GOT3 (cell line): ENCODE measurements around the gene TGFBR3.

Experiments
- DNase-seq: peaks from one replicate; lab custom pipeline; 2025; ENCODE audit warnings: mixed read lengths; lab: John Stamatoyannopoulos, UW

TGFBR3 gene

DNA sequence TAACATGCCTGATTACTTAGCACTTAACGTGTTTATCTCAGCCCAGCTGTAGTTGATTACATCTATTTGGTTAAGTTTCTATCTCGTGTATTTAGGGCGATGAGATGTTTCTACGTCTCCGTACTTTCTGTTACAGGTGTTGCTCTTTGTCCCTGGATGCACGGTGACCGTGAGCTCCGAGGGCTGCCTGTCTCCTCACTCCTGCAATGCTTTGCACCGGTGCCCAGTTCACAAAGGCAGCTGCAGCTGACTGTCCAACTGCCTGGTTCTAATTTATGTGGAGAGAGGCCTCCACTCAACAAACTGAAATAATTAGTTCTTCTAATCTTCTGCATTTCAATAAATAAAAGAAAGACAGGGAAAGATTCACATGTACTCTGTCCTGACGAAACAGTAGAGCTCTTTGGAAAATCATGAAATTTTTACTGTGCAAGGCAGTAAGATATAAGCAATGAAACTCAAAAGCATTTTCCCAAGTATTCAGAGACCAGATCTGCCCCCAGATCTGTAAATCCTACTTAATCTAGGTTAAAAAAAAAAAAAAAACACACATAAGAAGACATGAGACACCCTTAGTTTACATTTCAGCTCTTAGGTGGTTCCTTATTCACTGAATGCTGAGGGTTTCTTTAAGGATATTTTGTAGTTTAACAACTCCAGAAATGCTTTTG lies 108.2 kb downstream of the TGFBR3 start:
- DNase-seq = no peak

DNA sequence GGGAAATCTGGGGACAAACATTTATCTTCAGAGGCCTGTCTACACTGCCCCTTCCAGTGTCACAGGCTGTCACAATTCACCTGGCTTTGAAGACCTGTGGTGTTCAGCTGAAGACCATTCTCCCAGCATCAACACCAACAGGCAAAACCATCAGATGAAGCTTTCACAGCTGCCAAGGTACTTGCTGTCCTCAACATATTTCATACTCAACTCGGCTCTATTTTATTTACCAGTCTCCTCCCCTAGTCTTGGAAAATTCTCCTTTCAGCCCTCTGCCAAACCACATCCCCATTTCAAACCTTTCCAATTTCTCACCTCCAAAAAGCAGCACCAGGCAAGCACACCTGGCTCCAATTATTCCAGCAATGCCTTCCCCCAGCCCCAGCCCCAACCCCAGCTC lies 108.8 kb downstream of the TGFBR3 start:
- no peak for DNase-seq

GRCh38 chr1:91776068-91776794 lies 109.7 kb downstream of the TGFBR3 start:
- DNase-seq = no peak

- DNase-seq = no peak
Measured at GRCh38 chr1:91775227-91775626, 110.7 kb downstream of the TGFBR3 start.

DNA sequence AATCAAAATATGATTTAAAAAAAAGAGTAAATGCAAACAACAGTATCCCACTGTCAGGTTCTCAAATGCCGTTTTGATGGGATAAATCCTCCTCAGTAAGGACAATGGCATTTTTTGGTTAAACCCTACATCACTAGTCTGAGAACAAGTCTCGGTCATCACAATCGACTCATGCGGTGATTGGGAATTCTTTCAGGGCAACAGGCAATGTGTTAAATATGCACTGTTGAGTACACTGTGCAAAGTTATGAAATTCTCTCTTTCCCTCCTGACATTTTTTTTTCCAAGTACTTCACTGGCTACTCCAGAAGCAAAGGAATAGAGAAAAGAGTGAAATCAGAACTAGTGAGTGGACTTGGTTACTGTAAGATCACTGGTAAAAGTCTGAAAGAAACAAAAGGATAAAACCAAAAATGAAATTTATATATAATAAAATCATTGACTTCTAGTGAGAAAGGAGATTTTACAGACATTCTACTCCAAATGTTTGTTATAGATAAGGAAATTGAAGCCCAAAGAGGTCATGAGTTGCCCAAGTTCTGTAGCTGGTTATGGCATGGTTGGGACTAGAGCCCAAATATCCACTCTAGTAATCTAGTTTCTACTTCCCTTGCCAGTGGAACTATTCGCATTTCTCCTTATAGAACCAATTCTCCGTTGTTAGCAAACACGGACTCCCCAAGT lies 111.3 kb downstream of the TGFBR3 start:
- no peak for DNase-seq

- DNase-seq = no peak
Measured at GRCh38 chr1:91771717-91772116, 114.2 kb downstream of the TGFBR3 start.

- no peak for DNase-seq
Measured at GRCh38 chr1:91770667-91771268, 115.2 kb downstream of the TGFBR3 start.

DNA sequence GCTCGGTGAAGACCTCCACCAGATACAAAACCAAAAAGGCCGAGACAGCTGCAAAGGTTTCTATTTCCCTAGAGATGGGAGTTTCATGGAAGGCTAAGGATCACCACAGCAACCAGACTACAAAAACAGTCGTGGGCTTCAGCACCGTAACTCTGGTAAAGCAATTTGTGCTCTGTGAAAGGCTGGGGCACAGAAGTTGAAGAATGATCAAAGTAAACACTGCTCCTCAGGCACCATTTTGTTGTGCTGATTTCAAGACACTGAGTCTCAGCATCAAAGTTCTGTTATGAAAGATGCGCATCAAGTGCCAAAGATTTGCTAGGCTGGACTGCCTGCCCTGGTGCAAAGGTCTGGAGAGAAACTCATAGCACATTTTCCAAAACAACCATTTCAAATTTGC lies 116.2 kb downstream of the TGFBR3 start:
- DNase-seq = no peak

DNA sequence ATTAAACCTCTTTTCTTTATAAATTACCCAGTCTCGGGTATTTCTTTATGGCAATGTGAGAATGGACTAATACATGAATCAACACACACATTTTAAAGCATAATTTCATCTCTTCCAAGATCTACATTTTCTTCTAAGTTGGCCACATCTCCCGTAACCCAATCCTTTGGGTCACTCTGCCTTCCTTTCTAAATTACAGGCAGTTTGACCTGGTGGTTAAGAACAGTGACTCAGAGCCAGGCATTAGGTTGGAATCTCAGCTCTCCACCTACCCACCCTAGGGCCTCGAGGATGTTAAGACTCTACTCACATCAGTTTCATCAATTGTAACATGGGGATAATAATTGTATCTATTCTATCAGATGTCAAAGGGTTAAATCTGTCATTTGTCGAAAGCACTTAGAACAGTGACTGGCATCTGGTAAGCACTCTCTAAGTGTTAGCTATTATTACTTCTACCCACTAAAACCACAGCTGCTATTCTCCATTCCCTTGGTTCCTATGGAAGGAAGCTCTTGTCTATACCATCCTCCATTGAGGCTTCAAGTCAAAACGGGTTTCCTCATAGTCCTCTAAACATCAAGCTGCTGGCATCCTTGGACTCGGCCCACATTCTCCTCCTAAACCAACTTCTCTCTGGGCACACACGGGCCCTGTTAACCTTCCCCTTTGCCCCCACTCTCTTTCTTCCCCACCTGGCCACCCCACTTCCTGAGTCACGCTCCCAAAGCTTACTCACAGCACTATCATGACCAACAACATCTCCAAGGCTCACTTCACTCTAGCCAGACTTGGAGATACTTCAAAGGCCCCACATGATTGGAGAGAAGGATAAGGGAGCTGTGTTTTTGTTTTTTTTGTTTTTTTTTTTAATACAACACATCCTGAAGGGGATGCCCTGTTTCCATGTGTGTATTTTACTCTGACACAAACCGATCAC lies 116.9 kb downstream of the TGFBR3 start:
- DNase-seq = no peak

DNA sequence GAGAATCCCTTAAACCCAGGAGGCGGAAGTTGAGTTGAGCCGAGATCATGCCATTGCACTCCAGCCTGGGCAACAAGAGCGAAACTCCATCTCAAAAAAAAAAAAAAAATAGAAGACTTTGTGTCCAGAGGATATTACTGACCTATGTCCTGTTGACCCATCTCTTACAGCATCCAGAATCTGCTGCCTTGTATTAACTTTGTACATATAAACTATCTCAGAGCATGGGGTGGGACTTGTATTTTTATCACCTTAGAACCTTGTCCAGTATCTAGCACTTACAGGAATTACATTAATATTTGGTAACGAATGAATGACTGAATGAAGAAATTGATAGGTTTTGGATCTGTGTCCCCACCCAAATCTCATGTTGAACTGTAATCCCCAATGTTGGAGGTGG lies 117.8 kb downstream of the TGFBR3 start:
- no peak for DNase-seq

DNA sequence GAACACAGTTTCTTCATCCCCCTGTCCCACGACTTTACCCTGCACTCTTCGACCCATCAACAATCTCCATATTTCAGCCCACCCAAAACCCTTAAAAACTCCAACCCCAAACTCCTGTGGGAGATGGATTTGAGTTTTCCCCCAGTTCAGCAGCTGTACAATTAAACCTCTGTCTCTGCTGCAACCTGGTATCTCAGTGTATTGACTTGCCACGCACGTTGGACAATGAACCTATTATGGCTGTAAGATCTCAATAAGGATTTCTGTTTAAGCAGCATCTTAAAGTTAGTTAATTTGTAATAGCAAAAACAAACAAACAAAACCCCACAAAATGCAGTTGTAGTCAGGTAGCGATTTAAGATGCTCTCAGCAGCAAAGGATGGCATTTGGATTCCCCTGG lies 119.1 kb downstream of the TGFBR3 start:
- no peak for DNase-seq

- no peak for DNase-seq
Measured at GRCh38 chr1:91765880-91766443, 120.0 kb downstream of the TGFBR3 start.

DNA sequence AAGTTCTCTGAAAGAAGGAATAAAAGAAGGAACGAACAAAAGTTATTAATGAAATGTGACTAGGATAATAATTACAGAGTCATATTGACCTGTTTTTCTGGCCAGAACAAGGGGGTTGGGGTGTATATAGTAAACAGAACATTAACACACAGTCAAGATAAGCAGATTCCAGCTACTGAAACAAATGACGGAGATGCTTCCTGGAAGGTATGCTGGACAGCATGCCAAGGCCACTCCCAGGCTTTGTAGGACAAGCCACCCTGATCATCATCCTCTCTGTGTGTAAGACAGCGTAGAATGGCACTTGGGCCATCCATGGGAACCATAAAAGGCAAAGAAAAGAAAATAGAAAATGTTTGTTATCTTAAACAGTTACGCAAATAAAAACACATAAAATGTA lies 120.7 kb downstream of the TGFBR3 start:
- DNase-seq = no peak

DNA sequence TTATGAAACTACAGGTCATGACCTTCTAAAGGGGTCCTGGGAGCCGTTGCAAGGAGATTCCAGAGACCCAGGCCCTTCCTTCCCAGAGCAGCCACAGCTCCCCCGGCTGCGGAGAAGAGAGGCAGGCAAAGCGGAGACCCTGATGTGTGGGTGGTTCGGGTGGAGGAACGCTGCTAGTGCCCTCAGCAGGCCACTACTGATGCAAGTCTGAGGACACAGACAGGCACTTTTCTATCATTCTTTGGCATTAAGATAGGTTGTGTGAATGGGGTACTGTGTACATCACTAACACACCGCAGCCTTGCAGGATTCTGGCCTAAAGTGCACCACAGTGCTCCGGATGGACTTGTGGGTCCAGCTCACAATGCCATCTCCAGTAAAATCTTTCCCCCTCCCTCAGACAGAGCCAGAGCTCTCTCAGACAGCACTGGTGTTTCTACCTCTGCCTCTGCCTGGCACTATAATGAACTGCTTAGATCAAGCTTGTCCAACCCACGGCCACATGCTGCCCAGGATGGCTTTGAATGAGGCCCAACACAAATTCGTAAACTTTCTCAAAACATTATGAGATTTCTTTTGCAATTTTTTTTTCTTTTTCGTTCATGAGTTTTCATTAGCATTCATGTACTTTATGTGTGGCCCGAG lies 121.4 kb downstream of the TGFBR3 start:
- no peak for DNase-seq

DNA sequence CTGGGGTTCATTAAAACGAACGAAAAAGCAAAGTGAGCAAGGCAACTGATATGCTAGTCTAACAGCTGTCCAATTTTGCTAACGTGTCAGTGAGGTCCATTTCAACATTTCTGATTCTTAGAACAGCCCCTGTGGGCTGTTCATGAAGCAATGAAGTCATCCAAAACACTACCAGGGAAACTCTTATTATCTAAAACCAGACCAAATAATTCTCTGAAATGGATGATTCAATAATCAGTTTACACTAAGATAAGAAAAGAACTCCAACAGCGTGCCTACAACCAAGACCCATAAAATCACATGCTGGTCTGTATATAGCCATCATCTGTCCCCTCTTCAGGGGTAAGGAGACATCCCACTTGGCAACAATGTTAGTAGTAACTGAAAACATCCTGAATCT lies 122.7 kb downstream of the TGFBR3 start:
- no peak for DNase-seq

- no peak for DNase-seq
Measured at GRCh38 chr1:91761295-91761721, 124.6 kb downstream of the TGFBR3 start.

DNA sequence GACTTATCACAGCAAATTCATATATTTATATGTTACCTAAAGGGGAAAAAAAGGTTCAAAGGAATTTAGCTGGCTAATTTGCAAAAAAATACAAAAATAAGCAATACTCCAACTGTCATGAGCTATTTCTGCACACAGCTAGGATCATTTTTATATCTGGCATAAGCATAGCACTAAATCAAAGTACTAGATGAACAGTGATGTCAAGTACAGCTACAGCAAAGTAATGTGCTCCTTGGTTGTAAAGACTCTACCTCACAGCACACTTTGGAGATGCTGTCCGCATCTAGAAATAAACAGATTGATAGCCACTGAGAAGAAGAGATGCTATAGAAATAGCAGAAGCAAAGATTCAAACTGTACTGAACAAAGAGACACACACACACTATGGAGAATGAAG lies 125.4 kb downstream of the TGFBR3 start:
- no peak for DNase-seq

DNA sequence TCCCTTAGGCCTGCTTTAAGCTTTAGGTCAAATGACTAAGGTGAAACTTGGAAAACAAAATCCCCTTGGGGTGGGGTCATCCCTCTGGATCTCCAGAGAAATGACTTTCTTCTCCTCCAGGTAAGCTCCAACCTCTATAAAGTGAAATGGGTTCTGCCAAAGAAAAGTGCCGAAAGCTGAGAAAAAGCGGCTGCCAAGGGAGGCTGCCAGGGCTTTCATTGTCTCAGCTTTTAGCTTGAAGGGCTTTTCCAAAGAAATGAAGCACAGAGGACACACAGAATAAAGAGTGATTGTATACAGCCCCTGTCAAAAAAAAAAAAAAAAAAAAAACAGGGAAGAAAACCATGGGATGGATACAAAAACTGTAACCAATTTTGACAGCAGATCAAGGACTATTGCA lies 126.9 kb downstream of the TGFBR3 start:
- DNase-seq = no peak

GRCh38 chr1:91757763-91758460 lies 128.0 kb downstream of the TGFBR3 start:
- no peak for DNase-seq

DNA sequence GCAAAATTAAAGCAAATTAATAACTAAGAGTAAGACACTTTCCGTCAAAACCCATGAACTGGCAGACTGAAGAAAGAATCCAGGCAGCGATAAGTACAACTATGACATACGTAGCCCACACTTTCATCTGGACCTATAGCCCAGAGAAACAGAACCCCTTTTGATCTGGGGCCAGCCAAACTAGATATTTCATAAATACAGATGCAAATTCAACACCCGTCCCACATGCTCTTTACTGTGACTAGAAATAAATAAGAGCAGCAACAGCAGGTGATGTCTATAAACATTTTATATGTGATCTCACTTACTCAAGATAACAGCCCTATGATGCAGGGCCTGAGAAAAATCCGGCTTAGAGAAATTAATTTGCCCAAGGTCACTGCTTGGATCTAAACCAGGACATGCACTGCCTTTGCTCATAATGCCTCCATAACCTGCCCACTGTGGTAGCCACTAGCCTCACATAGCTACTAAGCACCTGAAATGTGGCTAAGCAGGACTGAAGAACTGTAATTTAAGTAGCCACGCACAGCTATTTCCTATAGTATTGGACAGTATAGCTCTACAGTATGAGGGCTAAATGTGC lies 130.2 kb downstream of the TGFBR3 start:
- no peak for DNase-seq
